GM12878 (cell line): ENCODE results near the gene CHD6. TPM values are rescaled to one million over a fixed set of nuclear protein-coding genes. Genes with fewer than 3 reads are reported as not detected.

Source experiments
- ATAC-seq: fragments of 200-7000 bp; cut with Tn5 transposase; 3 replicates; pipeline ENCODE4 v1.9.1; 2020; ENCODE audit warnings: mild to moderate bottlenecking, moderate library complexity
- BruUV-seq: library from RNA; stranded (reverse); fragments of 400-500 nt; replicated peaks from 2 replicates; lab custom pipeline; 2021; lab: Mats Ljungman, UMichigan
- CTCF ChIA-PET: fragments of 300-600 bp; sonication (Branson Sonifier 250); formaldehyde crosslinking; extraction: SDS; loops from one replicate; lab custom pipeline; 2021; ENCODE audit warnings: inconsistent platforms; lab: Yijun Ruan, JAX
- POLR2A ChIA-PET: fragments of 350-600 bp; formaldehyde crosslinking; extraction: SDS; loops from one replicate; lab custom pipeline; 2021; ENCODE audit warnings: inconsistent platforms; lab: Charles Lee
- RAD21 ChIA-PET: fragments of 300-600 bp; sonication (Branson Sonifier 250); formaldehyde crosslinking; loops from one replicate; lab custom pipeline; 2023; ENCODE audit warnings: antibody characterized with exemption; ENCODE audit not compliant: unreplicated experiment; lab: Charles Lee
- SMC1A ChIA-PET: fragments of 300-600 bp; sonication (Branson Sonifier 250); formaldehyde crosslinking; loops from one replicate; lab custom pipeline; 2023; ENCODE audit not compliant: unreplicated experiment, uncharacterized antibody; lab: Charles Lee
- DNase-seq: peaks from one replicate; pipeline ENCODE4 v3.0.0-alpha.2; 2011; ENCODE audit warnings: low read depth, low spot score
- FAIRE-seq: peaks from 3 replicates; lab custom pipeline; 2011; peaks lifted over from hg19 to GRCh38; lab: Jason Lieb, UNC
- H2AFZ ChIP-seq: 2 replicates; pipeline ENCODE4 v1.6.0; 2011; ENCODE audit warnings: low read depth, low read length, control low read depth; ENCODE audit not compliant: control insufficient read depth
- H3K27ac ChIP-seq: 2 replicates; pipeline ENCODE4 v1.5.1; 2011; ENCODE audit warnings: control low read depth; ENCODE audit not compliant: control insufficient read depth, insufficient read depth
- H3K27me3 ChIP-seq, 2 experiments: replicated peaks in 1 of 2; 2 replicates each; pipeline versions ENCODE4 v1.6.0 to v1.6.1; 2011; ENCODE audit warnings: low read length in 1 of 2; ENCODE audit not compliant: control insufficient read depth in 2 of 2, insufficient read depth in 2 of 2
- H3K36me3 ChIP-seq, 2 experiments: 2 replicates each; pipeline ENCODE4 v1.5.1; 2011; ENCODE audit warnings: low read length in 1 of 2; ENCODE audit not compliant: control insufficient read depth in 2 of 2, insufficient read depth in 2 of 2
- H3K4me1 ChIP-seq: 2 replicates; pipeline ENCODE4 v1.6.1; 2011; ENCODE audit warnings: mild to moderate bottlenecking, low read length, moderate library complexity, mixed read lengths; ENCODE audit not compliant: control insufficient read depth, insufficient read depth
- H3K4me2 ChIP-seq: 2 replicates; pipeline ENCODE4 v1.6.0; 2011; ENCODE audit warnings: control low read depth; ENCODE audit not compliant: control insufficient read depth, insufficient read depth
- H3K4me3 ChIP-seq: fragments of 200-600 bp; sonication (generic); 2 replicates; pipeline ENCODE4 v1.5.1; 2016
- H3K79me2 ChIP-seq: 2 replicates; pipeline ENCODE4 v1.6.0; 2011; ENCODE audit warnings: low read length; ENCODE audit not compliant: control insufficient read depth, insufficient read depth
- H3K9ac ChIP-seq: 2 replicates; pipeline ENCODE4 v1.8.0; 2011; ENCODE audit warnings: low read length, control low read depth, mixed read lengths; ENCODE audit not compliant: control insufficient read depth, insufficient read depth
- H3K9me3 ChIP-seq: replicated peaks from 3 replicates; pipeline ENCODE4 v1.5.1; 2011; ENCODE audit warnings: mild to moderate bottlenecking, low read length; ENCODE audit not compliant: control insufficient read depth, insufficient read depth
- H4K20me1 ChIP-seq: 2 replicates; pipeline ENCODE4 v1.6.0; 2011; ENCODE audit not compliant: control insufficient read depth, insufficient read depth
- FOXK2 ChIP-seq: fragments of 450-650 bp; IDR thresholded peaks from 2 replicates; pipeline ENCODE4 v1.6.1; 2017; ENCODE audit warnings: mild to moderate bottlenecking, moderate library complexity
- HDGF ChIP-seq: fragments of 450-650 bp; IDR thresholded peaks from 2 replicates; pipeline ENCODE4 v1.6.1; 2016; ENCODE audit warnings: antibody characterized with exemption
- IRF3 ChIP-seq: fragments of 450-650 bp; IDR thresholded peaks from 2 replicates; pipeline ENCODE4 v1.6.1; 2014; ENCODE audit warnings: mild to moderate bottlenecking
- KLF5 ChIP-seq: fragments of 450-650 bp; IDR thresholded peaks from 2 replicates; pipeline ENCODE4 v1.6.1; 2014; ENCODE audit warnings: mild to moderate bottlenecking; ENCODE audit not compliant: partially characterized antibody
- MEF2B ChIP-seq: fragments of 450-650 bp; IDR thresholded peaks from 2 replicates; pipeline ENCODE4 v1.6.1; 2018; ENCODE audit warnings: mild to moderate bottlenecking, moderate library complexity; ENCODE audit not compliant: partially characterized antibody, poor library complexity, severe bottlenecking
- MTA3 ChIP-seq: IDR thresholded peaks from 2 replicates; pipeline ENCODE4 v1.6.1; 2012; ENCODE audit warnings: low read length, inconsistent platforms, borderline replicate concordance
- MXI1 ChIP-seq: fragments of 150-350 bp; IDR thresholded peaks from 2 replicates; pipeline ENCODE4 v1.6.1; 2011; ENCODE audit warnings: low read depth, mild to moderate bottlenecking, inconsistent platforms, low read length, improper control_type of control experiment
- NRF1 ChIP-seq: conservative IDR thresholded peaks from 2 replicates; pipeline ENCODE4 v1.6.1; 2011; ENCODE audit warnings: mild to moderate bottlenecking, low read depth, low read length, improper control_type of control experiment
- PAX5 ChIP-seq: IDR thresholded peaks from 2 replicates; pipeline ENCODE4 v1.6.1; 2011; ENCODE audit warnings: low read depth, low read length, borderline replicate concordance
- SIX5 ChIP-seq: IDR thresholded peaks from 2 replicates; pipeline ENCODE4 v1.6.1; 2011; ENCODE audit warnings: mild to moderate bottlenecking, low read depth, low read length, moderate library complexity; ENCODE audit not compliant: severe bottlenecking
- SMAD5 ChIP-seq: IDR thresholded peaks from 2 replicates; pipeline ENCODE4 v1.6.1; 2016; ENCODE audit warnings: antibody characterized with exemption, low read depth
- SP1 ChIP-seq: IDR thresholded peaks from one replicate; pipeline ENCODE4 v1.6.1; 2011; ENCODE audit warnings: low read depth, low read length
- WGBS: methylation state at CpG from one replicate; pipeline ENCODE4 v1.1.6; 2016; ENCODE audit warnings: low lambda C conversion rate; ENCODE audit not compliant: insufficient replicate concordance, insufficient coverage; ENCODE audit errors: missing lambda C conversion rate; 5-methylcytosine and 5-hydroxymethylcytosine counted together
- in situ Hi-C: fragments of 300-500 bp; cut with MboI; formaldehyde crosslinking; loops from 9 replicates; pipeline ENCODE4 v1.14.3; 2018; ENCODE audit warnings: mixed read lengths
- intact Hi-C: fragments of 100-400 bp; cut with micrococcal nuclease; formaldehyde crosslinking; loops from one replicate; pipeline ENCODE4 v1.14.2; 2022; ENCODE audit not compliant: unreplicated experiment
- polyA plus RNA-seq, 11 experiments: library from polyadenylated mRNA; depleted of rRNA in 4 of 11; unstranded in 6 of 11; stranded (reverse) in 5 of 11; fragments of >200 nt; fragmentation: Nextera tagmentation in 4 of 11; fragmentation: Illumina TruSeq in 1 of 11; extraction: Ambion mirVana in 4 of 11; extraction: Trizol in 1 of 11; gene quantifications; 1 replicate in 1 of 11; 2 replicates in 10 of 11; pipeline versions ENCODE4 v1.2.1 to v1.2.3, GENCODE V29; 2011 to 2016; ENCODE audit warnings: inconsistent platforms in 2 of 11, missing spikeins in 2 of 11, low read depth in 1 of 11
- total RNA-seq, 4 experiments: library from RNA; depleted of rRNA in 3 of 4; stranded (reverse); fragments of >200 nt in 3 of 4; fragmentation: Illumina TruSeq in 1 of 4; extraction: Trizol in 1 of 4; gene quantifications; 2 replicates each; pipeline versions ENCODE4 v1.2.1 to v1.2.3, GENCODE V29; 2013 to 2021
- TF ChIP-seq, protein P1 (sequence below): fragments of 450-650 bp; IDR thresholded peaks from 2 replicates; pipeline ENCODE4 v1.6.1; 2016; ENCODE audit warnings: mild to moderate bottlenecking
- TF ChIP-seq, protein P2 (sequence below): IDR thresholded peaks from 2 replicates; pipeline ENCODE4 v1.6.1; 2012; ENCODE audit warnings: mild to moderate bottlenecking, low read depth, low read length
- TF ChIP-seq, protein P3 (sequence below): fragments of 450-650 bp; formaldehyde crosslinking; IDR thresholded peaks from 2 replicates; pipeline ENCODE4 v1.5.0; 2022; ENCODE audit warnings: mild to moderate bottlenecking, missing genetic modification characterization

Gene CHD6
- total and polyA plus RNA-seq, 10 of the 15 experiments (the other 5 are each of a cell fraction or from before 2014, with no cell fraction given): 4.3 to 25.5 (median 17.1) TPM

- FAIRE-seq (no peak), DNase-seq (no peak), ATAC-seq (no peak)
- Histone ChIP-seq H3K4me2 (no peak overlapping the region), H3K4me3 (no peak overlapping the region), H4K20me1 (no peaks in the 10 kb centered on the region), H2AFZ (no peak overlapping the region), H3K79me2 (no peaks in the 10 kb centered on the region), H3K27ac (no peak overlapping the region), H3K36me3 (peaks cover 0 to 1% of the 10 kb centered on the region in 2 experiments; a peak in 3 of 4 replicates), H3K9ac (no peak overlapping the region), H3K4me1 (no peaks in the 10 kb centered on the region), H3K9me3 (no peaks in the 10 kb centered on the region), H3K27me3 (no peaks in the 10 kb centered on the region)
- ChIA-PET RAD21 (interaction anchor here (1.3 kb wide), 1 partner anchor 139 kb away, joined by 4 read pairs; the partner anchor contains the start of gene CHD6), CTCF (no interaction called here), SMC1A (interaction anchor here (0.6 to 1.4 kb wide), 2 partner anchors 24 to 30 kb away, joined by 4 read pairs; no protein-coding TSS in a partner anchor), POLR2A (interaction anchor here (0.6 kb wide), 1 partner anchor 12 kb away, joined by 3 read pairs; no protein-coding TSS in a partner anchor)
- intact Hi-C loops: no loop called here
- in situ Hi-C loops: no loop called here
- no TSS peak for BruUV-seq
- WGBS: 95% methylated on average over 1 of the region's 1 CpG
- no peak for TF ChIP-seq HDGF
- TF ChIP-seq PAX5: no peak
- TF ChIP-seq FOXK2: no peak
- TF ChIP-seq SMAD5: no peak
- TF ChIP-seq, protein P1, sequence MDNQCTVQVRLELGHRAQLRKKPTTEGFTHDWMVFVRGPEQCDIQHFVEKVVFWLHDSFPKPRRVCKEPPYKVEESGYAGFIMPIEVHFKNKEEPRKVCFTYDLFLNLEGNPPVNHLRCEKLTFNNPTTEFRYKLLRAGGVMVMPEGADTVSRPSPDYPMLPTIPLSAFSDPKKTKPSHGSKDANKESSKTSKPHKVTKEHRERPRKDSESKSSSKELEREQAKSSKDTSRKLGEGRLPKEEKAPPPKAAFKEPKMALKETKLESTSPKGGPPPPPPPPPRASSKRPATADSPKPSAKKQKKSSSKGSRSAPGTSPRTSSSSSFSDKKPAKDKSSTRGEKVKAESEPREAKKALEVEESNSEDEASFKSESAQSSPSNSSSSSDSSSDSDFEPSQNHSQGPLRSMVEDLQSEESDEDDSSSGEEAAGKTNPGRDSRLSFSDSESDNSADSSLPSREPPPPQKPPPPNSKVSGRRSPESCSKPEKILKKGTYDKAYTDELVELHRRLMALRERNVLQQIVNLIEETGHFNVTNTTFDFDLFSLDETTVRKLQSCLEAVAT: no peak
- no peak for TF ChIP-seq MTA3
- no peak for TF ChIP-seq KLF5
- TF ChIP-seq MXI1: no peak
- TF ChIP-seq, protein P2, sequence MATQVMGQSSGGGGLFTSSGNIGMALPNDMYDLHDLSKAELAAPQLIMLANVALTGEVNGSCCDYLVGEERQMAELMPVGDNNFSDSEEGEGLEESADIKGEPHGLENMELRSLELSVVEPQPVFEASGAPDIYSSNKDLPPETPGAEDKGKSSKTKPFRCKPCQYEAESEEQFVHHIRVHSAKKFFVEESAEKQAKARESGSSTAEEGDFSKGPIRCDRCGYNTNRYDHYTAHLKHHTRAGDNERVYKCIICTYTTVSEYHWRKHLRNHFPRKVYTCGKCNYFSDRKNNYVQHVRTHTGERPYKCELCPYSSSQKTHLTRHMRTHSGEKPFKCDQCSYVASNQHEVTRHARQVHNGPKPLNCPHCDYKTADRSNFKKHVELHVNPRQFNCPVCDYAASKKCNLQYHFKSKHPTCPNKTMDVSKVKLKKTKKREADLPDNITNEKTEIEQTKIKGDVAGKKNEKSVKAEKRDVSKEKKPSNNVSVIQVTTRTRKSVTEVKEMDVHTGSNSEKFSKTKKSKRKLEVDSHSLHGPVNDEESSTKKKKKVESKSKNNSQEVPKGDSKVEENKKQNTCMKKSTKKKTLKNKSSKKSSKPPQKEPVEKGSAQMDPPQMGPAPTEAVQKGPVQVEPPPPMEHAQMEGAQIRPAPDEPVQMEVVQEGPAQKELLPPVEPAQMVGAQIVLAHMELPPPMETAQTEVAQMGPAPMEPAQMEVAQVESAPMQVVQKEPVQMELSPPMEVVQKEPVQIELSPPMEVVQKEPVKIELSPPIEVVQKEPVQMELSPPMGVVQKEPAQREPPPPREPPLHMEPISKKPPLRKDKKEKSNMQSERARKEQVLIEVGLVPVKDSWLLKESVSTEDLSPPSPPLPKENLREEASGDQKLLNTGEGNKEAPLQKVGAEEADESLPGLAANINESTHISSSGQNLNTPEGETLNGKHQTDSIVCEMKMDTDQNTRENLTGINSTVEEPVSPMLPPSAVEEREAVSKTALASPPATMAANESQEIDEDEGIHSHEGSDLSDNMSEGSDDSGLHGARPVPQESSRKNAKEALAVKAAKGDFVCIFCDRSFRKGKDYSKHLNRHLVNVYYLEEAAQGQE: no peak
- TF ChIP-seq, protein P3, sequence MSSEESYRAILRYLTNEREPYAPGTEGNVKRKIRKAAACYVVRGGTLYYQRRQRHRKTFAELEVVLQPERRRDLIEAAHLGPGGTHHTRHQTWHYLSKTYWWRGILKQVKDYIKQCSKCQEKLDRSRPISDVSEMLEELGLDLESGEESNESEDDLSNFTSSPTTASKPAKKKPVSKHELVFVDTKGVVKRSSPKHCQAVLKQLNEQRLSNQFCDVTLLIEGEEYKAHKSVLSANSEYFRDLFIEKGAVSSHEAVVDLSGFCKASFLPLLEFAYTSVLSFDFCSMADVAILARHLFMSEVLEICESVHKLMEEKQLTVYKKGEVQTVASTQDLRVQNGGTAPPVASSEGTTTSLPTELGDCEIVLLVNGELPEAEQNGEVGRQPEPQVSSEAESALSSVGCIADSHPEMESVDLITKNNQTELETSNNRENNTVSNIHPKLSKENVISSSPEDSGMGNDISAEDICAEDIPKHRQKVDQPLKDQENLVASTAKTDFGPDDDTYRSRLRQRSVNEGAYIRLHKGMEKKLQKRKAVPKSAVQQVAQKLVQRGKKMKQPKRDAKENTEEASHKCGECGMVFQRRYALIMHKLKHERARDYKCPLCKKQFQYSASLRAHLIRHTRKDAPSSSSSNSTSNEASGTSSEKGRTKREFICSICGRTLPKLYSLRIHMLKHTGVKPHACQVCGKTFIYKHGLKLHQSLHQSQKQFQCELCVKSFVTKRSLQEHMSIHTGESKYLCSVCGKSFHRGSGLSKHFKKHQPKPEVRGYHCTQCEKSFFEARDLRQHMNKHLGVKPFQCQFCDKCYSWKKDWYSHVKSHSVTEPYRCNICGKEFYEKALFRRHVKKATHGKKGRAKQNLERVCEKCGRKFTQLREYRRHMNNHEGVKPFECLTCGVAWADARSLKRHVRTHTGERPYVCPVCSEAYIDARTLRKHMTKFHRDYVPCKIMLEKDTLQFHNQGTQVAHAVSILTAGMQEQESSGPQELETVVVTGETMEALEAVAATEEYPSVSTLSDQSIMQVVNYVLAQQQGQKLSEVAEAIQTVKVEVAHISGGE (CRISPR knock-in tag): no peak
- no peak for TF ChIP-seq SP1
- TF ChIP-seq SIX5: no peak
- no peak for TF ChIP-seq MEF2B
- no peak for TF ChIP-seq NRF1
- no peak for TF ChIP-seq IRF3
These were observed 139.1 kb downstream of the CHD6 start for GRCh38 chr20:41479113-41479512.
